PC-3 (cell line): ENCODE measurements around the gene GPR176. TPM values are rescaled to one million over a fixed set of nuclear protein-coding genes. Genes with fewer than 3 reads are reported as not detected.
A peak's percentile ranks its signal among the peaks of the same experiment; 100 is the strongest.

Source experiments
- ATAC-seq: fragments of 200-7000 bp; cut with Tn5 transposase; 2 replicates; pipeline ENCODE4 v1.9.1; 2020; ENCODE audit warnings: mild to moderate bottlenecking, moderate library complexity
- BruUV-seq: library from RNA; stranded (reverse); fragments of 400-500 nt; replicated peaks from 2 replicates; lab custom pipeline; 2021; lab: Mats Ljungman, UMichigan
- CTCF ChIA-PET: fragments of 300-600 bp; sonication (Branson Sonifier 250); formaldehyde crosslinking; loops from one replicate; lab custom pipeline; 2022; ENCODE audit warnings: antibody characterized with exemption; lab: Charles Lee
- POLR2A ChIA-PET: fragments of 300-600 bp; sonication (Branson Sonifier 250); formaldehyde crosslinking; loops from one replicate; lab custom pipeline; 2022; ENCODE audit warnings: antibody characterized with exemption; ENCODE audit not compliant: unreplicated experiment; lab: Charles Lee
- DNase-seq: peaks from one replicate; pipeline ENCODE4 v3.0.0-alpha.2; 2015
- H2AFZ ChIP-seq: fragments of 300-600 bp; sonication (generic); 2 replicates; pipeline ENCODE4 v1.6.0; 2016; ENCODE audit warnings: antibody characterized with exemption, low read length
- H3F3A ChIP-seq: fragments of 300-600 bp; sonication (generic); one replicate; pipeline ENCODE4 v1.6.0; 2017; ENCODE audit warnings: antibody characterized with exemption, low read length, control low read depth, mild to moderate bottlenecking; ENCODE audit not compliant: unreplicated experiment
- H3K27ac ChIP-seq: fragments of 300-600 bp; sonication (generic); 2 replicates; pipeline ENCODE4 v1.5.1; 2016; ENCODE audit warnings: mild to moderate bottlenecking, low read length
- H3K27me3 ChIP-seq: fragments of 300-600 bp; sonication (generic); 2 replicates; pipeline ENCODE4 v1.6.1; 2016; ENCODE audit warnings: low read length, mixed read lengths
- H3K36me3 ChIP-seq: fragments of 300-600 bp; sonication (generic); 2 replicates; pipeline ENCODE4 v1.6.1; 2016; ENCODE audit warnings: low read depth, mixed run types, low read length, mixed read lengths
- H3K4me1 ChIP-seq: fragments of 300-600 bp; sonication (generic); 2 replicates; pipeline ENCODE4 v1.5.1; 2016; ENCODE audit warnings: low read length; ENCODE audit not compliant: insufficient read depth
- H3K4me2 ChIP-seq: fragments of 300-600 bp; sonication (generic); 2 replicates; pipeline ENCODE4 v1.6.0; 2016; ENCODE audit warnings: low read length
- H3K4me3 ChIP-seq: fragments of 300-600 bp; sonication (generic); 2 replicates; pipeline ENCODE4 v1.5.1; 2016; ENCODE audit warnings: mild to moderate bottlenecking, low read length, mixed read lengths
- H3K79me2 ChIP-seq: fragments of 300-600 bp; sonication (generic); 2 replicates; pipeline ENCODE4 v1.6.1; 2017; ENCODE audit warnings: low read length, mixed read lengths
- H3K9ac ChIP-seq: fragments of 300-600 bp; sonication (generic); 2 replicates; pipeline ENCODE4 v1.6.0; 2016; ENCODE audit warnings: mild to moderate bottlenecking, low read length
- H3K9me2 ChIP-seq: fragments of 300-600 bp; sonication (generic); replicated peaks from 2 replicates; pipeline ENCODE4 v1.6.1; 2016; ENCODE audit warnings: mixed run types, low read length, mixed read lengths
- H3K9me3 ChIP-seq: fragments of 300-600 bp; sonication (generic); 2 replicates; pipeline ENCODE4 v1.6.1; 2016; ENCODE audit warnings: low read length, mixed read lengths
- H4K20me1 ChIP-seq: fragments of 300-600 bp; sonication (generic); 2 replicates; pipeline ENCODE4 v1.6.1; 2016; ENCODE audit warnings: low read length, mixed read lengths
- EZH2 ChIP-seq: fragments of 300-600 bp; sonication (generic); IDR thresholded peaks from one replicate; pipeline ENCODE4 v1.6.1; 2017; ENCODE audit warnings: antibody characterized with exemption, mild to moderate bottlenecking, low read length; ENCODE audit not compliant: unreplicated experiment
- EZH2phosphoT487 ChIP-seq: fragments of 300-600 bp; sonication (generic); IDR thresholded peaks from 2 replicates; pipeline ENCODE4 v1.6.1; 2018; ENCODE audit warnings: mild to moderate bottlenecking, antibody characterized with exemption, low read length, borderline replicate concordance
- intact Hi-C: fragments of 100-400 bp; cut with micrococcal nuclease; formaldehyde crosslinking; loops from 2 replicates; pipeline ENCODE4 v1.9.0; 2023
- total RNA-seq: library from RNA; depleted of rRNA; stranded (reverse); fragments of >200 nt; gene quantifications from 2 replicates; pipeline ENCODE4 v1.2.3, GENCODE V29; 2014
- TF ChIP-seq, protein P1 (sequence below): fragments of 300-600 bp; sonication (generic); conservative IDR thresholded peaks from 2 replicates; pipeline ENCODE4 v1.5.1; 2017; ENCODE audit warnings: antibody characterized with exemption, low read depth, mild to moderate bottlenecking, low read length

Gene GPR176
- total RNA-seq, 1 experiment from 2014 or later: 27.8 TPM

GRCh38 chr15:39944726-39945125, 24.7 kb upstream of the GPR176 start:
- no peak overlapping the region for H2AFZ ChIP-seq
- DNase-seq: no peak
- no peak overlapping the region for H3K27ac ChIP-seq
- 0 out of 2 replicates have a peak, but pooled peaks cover 6% of the 10 kb centered on the region for H4K20me1 ChIP-seq
- intact Hi-C loops: no loop called here
- ChIA-PET CTCF (no interaction called here), POLR2A (no interaction called here)
- no peak overlapping the region for H3K9ac ChIP-seq
- H3F3A ChIP-seq: peaks cover 11% of the 10 kb centered on the region
- no peak overlapping the region for H3K4me2 ChIP-seq
- no peaks in the 10 kb centered on the region for H3K9me2 ChIP-seq
- H3K79me2 ChIP-seq: peaks cover 25% of the 10 kb centered on the region
- no peaks in the 10 kb centered on the region for H3K27me3 ChIP-seq
- H3K4me3 ChIP-seq: no peak overlapping the region
- H3K4me1 ChIP-seq: peaks cover 32% of the 10 kb centered on the region
- TF ChIP-seq, protein P1, sequence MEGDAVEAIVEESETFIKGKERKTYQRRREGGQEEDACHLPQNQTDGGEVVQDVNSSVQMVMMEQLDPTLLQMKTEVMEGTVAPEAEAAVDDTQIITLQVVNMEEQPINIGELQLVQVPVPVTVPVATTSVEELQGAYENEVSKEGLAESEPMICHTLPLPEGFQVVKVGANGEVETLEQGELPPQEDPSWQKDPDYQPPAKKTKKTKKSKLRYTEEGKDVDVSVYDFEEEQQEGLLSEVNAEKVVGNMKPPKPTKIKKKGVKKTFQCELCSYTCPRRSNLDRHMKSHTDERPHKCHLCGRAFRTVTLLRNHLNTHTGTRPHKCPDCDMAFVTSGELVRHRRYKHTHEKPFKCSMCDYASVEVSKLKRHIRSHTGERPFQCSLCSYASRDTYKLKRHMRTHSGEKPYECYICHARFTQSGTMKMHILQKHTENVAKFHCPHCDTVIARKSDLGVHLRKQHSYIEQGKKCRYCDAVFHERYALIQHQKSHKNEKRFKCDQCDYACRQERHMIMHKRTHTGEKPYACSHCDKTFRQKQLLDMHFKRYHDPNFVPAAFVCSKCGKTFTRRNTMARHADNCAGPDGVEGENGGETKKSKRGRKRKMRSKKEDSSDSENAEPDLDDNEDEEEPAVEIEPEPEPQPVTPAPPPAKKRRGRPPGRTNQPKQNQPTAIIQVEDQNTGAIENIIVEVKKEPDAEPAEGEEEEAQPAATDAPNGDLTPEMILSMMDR: no peak
- TF ChIP-seq EZH2phosphoT487: no peak
- no peak for TF ChIP-seq EZH2
- no TSS peak for BruUV-seq
- no peaks in the 10 kb centered on the region for H3K9me3 ChIP-seq
- peaks cover 70% of the 10 kb centered on the region for H3K36me3 ChIP-seq
- ATAC-seq: no peak

DNA sequence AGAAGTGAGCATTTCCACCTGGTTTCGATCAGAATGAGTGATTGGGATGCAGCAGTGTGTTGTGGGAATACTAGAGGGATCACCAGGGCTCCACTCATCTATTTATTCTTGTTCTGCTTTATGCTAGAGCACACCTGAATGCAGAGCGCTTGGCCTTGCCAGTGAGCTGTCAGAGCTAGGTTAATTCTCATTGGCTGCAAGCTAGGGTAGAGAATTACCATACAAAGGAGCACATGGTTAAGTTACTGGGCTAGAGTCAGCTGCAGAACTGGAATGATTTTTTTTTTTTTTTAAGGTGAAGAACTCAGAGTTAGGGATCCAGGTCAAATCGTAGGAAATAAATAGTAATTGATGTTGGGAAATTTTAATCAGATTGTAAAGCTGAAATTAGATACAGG, 22.7 kb upstream of the GPR176 start:
- Histone ChIP-seq H3K9me3 (no peaks in the 10 kb centered on the region), H3K79me2 (peaks cover 42% of the 10 kb centered on the region), H3K9ac (no peak overlapping the region), H4K20me1 (0 out of 2 replicates have a peak, but pooled peaks cover 13% of the 10 kb centered on the region), H3F3A (peaks cover 11% of the 10 kb centered on the region), H3K9me2 (no peaks in the 10 kb centered on the region), H3K36me3 (peaks cover 72% of the 10 kb centered on the region), H3K27me3 (no peaks in the 10 kb centered on the region), H3K4me3 (no peak overlapping the region), H2AFZ (no peak overlapping the region), H3K27ac (peak overlapping the region; percentile 36), H3K4me1 (peaks cover 36% of the 10 kb centered on the region), H3K4me2 (peak overlapping the region; percentile 20)
- no peak for DNase-seq
- intact Hi-C loops: no loop called here
- ChIA-PET POLR2A (no interaction called here), CTCF (no interaction called here)
- no peak for ATAC-seq
- BruUV-seq: no TSS peak
- TF ChIP-seq, protein P1: no peak
- TF ChIP-seq EZH2phosphoT487 (no peak), EZH2 (no peak)

DNA sequence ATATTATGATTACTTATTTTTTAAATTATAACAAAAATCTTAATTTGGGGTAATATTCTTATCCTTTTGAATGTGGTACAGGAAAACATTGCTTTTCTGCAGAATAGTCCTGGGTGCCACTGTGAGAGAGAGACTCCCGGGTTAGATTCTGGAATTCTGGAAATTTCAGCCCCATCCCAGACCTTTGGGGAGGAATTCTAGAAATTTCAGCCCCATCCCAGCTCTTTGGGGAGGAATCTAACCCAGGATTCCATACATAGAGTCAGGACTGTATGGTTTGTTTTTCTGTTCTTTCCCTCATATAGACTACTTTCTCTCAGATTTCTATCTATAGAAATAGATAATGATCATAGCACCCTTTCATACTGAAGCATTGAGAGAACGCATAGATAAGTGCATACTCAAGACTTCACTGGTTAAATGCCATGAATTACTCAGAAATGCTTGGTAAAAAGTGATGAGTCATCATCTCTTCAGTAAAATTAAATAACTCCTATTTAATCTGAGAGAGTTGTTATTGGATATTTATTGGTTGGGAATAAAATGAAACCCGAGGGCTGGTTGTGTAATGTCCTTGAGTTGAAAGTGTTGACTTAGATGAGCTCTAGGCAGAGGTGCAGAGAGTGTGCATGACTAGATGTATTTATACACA, 22.2 kb upstream of the GPR176 start:
- peak; percentile 77 for DNase-seq
- H3K9me2 ChIP-seq: no peaks in the 10 kb centered on the region
- peak overlapping the region; percentile 36 for H3K27ac ChIP-seq
- ATAC-seq: peak; percentile 67
- H3K9me3 ChIP-seq: no peaks in the 10 kb centered on the region
- no peaks in the 10 kb centered on the region for H3K27me3 ChIP-seq
- no peak overlapping the region for H3K4me3 ChIP-seq
- peaks cover 48% of the 10 kb centered on the region for H3K79me2 ChIP-seq
- no peak for TF ChIP-seq EZH2phosphoT487
- TF ChIP-seq, protein P1: no peak
- no peak for TF ChIP-seq EZH2
- intact Hi-C loops: no loop called here
- no peak overlapping the region for H3K9ac ChIP-seq
- 0 out of 2 replicates have a peak, but pooled peaks cover 17% of the 10 kb centered on the region for H4K20me1 ChIP-seq
- peaks cover 71% of the 10 kb centered on the region for H3K36me3 ChIP-seq
- H2AFZ ChIP-seq: no peak overlapping the region
- no TSS peak for BruUV-seq
- H3K4me1 ChIP-seq: peaks cover 38% of the 10 kb centered on the region
- peaks cover 11% of the 10 kb centered on the region for H3F3A ChIP-seq
- peak overlapping the region; percentile 20 for H3K4me2 ChIP-seq
- ChIA-PET POLR2A (no interaction called here), CTCF (no interaction called here)
